ENCODE results near the gene SHROOM2.

- TF ChIP-seq, protein P1, sequence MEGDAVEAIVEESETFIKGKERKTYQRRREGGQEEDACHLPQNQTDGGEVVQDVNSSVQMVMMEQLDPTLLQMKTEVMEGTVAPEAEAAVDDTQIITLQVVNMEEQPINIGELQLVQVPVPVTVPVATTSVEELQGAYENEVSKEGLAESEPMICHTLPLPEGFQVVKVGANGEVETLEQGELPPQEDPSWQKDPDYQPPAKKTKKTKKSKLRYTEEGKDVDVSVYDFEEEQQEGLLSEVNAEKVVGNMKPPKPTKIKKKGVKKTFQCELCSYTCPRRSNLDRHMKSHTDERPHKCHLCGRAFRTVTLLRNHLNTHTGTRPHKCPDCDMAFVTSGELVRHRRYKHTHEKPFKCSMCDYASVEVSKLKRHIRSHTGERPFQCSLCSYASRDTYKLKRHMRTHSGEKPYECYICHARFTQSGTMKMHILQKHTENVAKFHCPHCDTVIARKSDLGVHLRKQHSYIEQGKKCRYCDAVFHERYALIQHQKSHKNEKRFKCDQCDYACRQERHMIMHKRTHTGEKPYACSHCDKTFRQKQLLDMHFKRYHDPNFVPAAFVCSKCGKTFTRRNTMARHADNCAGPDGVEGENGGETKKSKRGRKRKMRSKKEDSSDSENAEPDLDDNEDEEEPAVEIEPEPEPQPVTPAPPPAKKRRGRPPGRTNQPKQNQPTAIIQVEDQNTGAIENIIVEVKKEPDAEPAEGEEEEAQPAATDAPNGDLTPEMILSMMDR (IDR thresholded peaks at IDR 0.05 in 2 of 3, conservative IDR thresholded peaks at IDR 0.05 in 1 of 3; ENCODE audit: borderline replicate concordance in 1 of 3, insufficient read depth in 1 of 3, low read depth in 2 of 3, low read length in 2 of 3) = no peak
- TF ChIP-seq TCF7L2 (IDR thresholded peaks at IDR 0.05; ENCODE audit: borderline replicate concordance, extremely low read depth, insufficient read depth, insufficient read length) = no peak
- TF ChIP-seq, protein P2, sequence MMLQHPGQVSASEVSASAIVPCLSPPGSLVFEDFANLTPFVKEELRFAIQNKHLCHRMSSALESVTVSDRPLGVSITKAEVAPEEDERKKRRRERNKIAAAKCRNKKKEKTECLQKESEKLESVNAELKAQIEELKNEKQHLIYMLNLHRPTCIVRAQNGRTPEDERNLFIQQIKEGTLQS (IDR thresholded peaks at IDR 0.05) = no peak
- no peak for TF ChIP-seq EZH2 (IDR thresholded peaks at IDR 0.05)
These were observed 60.8 kb downstream of the SHROOM2 start for GRCh38 chrX:9847071-9847470.

All from HCT116 (cell line).